ENCODE results near the gene RCBTB2.
A peak's percentile ranks its signal among the peaks of the same experiment; 100 is the strongest.

Gene RCBTB2

DNA sequence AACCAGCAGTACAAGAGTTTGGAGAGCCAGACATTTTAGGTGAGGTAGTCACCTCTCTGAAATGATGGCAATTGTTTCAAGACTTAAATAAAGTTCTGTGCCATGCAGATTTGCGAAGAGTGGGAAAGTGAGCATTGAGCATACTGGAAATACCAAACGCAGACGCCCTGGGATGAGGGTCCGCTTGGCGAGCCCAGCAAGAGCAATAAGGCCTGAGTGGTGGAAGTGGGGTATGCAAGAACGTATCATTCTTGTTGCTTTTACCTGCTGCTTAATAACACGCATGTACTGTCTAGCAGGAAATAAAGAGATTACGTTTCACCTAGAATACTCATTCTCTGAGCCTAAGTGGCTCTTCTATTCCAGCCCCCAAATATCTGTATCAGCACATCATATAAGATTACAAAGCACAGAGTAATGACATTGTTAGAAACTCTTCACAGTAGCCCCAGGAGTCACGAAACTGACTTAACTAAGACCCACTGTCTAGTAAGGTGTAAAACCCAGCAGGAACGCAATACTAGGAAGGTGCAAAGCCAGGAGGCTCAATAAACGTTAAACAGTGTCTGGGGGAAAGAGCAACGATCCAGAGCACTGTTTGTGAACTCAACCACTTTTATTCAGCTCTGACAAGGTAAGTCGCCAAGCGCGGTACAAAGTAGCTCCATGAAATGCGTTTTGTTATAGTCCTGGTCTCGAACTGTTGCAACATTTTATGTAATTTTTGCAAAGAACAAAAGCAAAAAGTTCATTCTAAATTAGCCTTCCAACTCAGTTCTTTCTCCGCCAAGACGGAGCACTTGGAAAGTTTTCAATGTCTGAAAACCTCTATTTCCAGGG, 1.2 kb downstream of the RCBTB2 start:
- DNase-seq (ENCODE audit: low read depth in 2 of 2): no peak

- no peak for DNase-seq (ENCODE audit: low read depth in 2 of 2)
Observed at GRCh38 chr13:48530833-48531232, 2.0 kb downstream of the RCBTB2 start.

DNA sequence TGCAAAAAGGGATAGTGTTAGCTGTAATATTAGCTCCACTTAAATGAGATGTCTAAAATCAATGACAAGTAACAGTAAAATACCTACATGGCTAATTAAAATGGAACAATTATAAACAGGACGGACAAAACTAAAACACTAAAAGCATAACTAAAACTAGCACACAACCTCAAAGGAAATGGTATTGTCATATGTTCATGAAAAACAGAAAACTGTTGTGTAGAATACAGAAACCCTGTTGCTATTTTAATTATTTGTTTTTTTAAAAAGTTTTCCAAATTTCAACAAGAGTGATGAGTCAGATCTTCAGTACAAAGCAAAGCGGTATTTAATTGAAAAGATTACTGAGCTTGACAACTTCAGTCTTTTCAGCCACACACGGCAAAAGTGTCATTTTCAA, 4.2 kb downstream of the RCBTB2 start:
- DNase-seq (ENCODE audit: low read depth in 2 of 2): no peak

DNA sequence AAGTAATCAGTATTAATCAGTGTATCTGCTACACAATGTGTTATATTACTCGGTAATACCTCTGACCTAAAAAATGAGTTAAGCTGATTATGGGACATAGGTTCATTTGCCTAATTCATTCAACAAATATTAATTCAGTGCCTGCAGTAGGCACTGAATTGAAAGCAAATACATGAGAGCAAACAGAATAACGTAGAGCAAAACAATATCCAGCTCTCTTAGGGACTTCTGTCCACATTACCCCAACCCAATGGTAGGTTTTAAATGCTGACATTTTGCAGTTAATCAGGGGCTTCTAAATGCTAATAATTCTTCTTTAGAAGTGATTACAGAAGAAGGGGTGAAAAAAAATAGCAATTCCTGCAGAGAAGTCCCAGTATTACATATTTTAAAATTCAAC, 4.9 kb downstream of the RCBTB2 start:
- DNase-seq (ENCODE audit: low read depth in 2 of 2): no peak

GRCh38 chr13:48526286-48526685, 6.6 kb downstream of the RCBTB2 start:
- DNase-seq (ENCODE audit: low read depth in 2 of 2): no peak

DNA sequence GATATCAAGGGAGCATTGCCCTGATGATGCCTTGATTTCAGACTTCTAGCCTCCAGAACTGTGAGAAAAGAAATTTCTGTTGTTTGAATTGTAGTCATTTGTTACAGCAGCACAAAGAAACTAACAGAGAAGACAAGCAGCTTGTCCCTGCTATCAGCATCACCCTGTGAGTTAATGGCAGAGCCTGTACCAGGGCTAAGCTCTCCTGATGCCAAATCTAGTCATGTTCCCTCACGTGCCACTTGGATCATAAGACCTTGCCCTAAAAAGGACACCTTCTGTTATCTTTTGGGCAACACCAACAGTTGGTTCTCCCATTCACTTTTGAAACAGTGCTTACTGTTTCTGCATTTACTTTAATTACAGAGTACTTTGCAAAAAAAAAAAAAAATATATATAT, 14.8 kb downstream of the RCBTB2 start:
- DNase-seq (ENCODE audit: low read depth in 2 of 2): no peak

GRCh38 chr13:48515732-48516131, 17.1 kb downstream of the RCBTB2 start:
- no peak for DNase-seq (ENCODE audit: low read depth in 2 of 2)

DNA sequence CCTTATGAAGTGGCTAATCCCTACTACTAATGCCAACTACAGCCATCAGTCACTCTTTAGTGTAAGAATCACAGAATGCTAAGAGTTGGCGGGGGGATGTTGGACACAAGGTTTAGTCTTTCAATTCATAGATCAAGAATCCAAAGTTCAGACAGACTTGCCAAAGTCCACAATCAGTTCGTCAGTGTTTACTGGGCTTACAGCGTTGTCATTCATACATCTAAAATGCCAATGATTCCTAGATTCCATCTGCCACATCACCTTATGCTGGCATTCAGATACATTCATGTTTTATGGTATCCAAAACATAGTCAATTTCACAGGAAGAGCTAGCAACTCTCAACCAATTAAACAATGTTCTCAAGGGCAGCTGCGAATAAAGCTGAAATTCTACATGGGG, 18.1 kb downstream of the RCBTB2 start:
- no peak for DNase-seq (ENCODE audit: low read depth in 2 of 2)

GRCh38 chr13:48511621-48512230, 21.2 kb downstream of the RCBTB2 start:
- DNase-seq (ENCODE audit: low read depth in 2 of 2): no peak

DNA sequence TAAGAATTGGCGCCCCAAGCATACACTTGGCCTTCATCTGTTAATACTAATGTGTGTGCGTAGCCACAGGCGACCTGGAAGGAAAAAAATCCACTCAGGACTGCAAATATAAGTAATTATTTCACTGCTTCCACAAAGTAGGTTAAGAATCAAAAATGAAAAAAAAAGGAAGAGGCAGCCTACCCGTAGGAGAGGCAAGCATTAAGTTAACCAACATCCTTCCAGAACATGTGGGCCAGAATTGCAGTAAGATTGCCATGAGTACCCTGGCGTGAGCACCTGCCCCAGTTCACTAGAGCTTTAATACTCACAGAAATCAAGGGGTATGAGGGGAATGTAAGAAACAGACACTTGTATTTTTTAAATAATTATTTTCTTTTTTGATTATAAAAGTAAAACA, 22.2 kb downstream of the RCBTB2 start:
- DNase-seq (ENCODE audit: low read depth in 2 of 2): no peak

- no peak for DNase-seq (ENCODE audit: low read depth in 2 of 2)
Observed at GRCh38 chr13:48508011-48508410, 24.9 kb downstream of the RCBTB2 start.

GRCh38 chr13:48507021-48507420, 25.9 kb downstream of the RCBTB2 start:
- no peak for DNase-seq (ENCODE audit: low read depth in 2 of 2)

- no peak for DNase-seq (ENCODE audit: low read depth in 2 of 2)
Observed at GRCh38 chr13:48506092-48506701, 26.7 kb downstream of the RCBTB2 start.

GRCh38 chr13:48505597-48506091, 27.2 kb downstream of the RCBTB2 start:
- DNase-seq (ENCODE audit: low read depth in 2 of 2): peak in 1 of 2 donors; percentile 21

GRCh38 chr13:48505012-48505411, 27.9 kb downstream of the RCBTB2 start:
- no peak for DNase-seq (ENCODE audit: low read depth in 2 of 2)

DNA sequence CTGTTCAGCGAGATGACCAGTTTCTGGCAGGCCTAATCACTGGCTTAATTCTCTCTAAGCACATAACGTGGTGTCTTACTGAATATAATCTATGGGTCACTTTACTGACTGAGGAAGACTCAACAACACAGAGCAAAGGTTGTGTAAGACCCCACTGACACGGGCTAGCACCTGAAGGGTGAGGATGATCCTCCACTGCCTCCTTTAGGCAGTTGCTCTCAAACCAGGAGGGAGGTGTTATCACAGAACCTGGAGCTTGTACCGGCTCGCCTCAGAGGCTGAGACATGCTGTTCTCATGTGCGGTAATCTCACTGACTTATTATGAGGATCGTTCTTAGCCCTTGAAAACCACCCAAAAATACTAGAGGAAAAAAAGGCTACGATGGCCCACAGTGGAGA, 28.3 kb downstream of the RCBTB2 start:
- DNase-seq (ENCODE audit: low read depth in 2 of 2): no peak

DNA sequence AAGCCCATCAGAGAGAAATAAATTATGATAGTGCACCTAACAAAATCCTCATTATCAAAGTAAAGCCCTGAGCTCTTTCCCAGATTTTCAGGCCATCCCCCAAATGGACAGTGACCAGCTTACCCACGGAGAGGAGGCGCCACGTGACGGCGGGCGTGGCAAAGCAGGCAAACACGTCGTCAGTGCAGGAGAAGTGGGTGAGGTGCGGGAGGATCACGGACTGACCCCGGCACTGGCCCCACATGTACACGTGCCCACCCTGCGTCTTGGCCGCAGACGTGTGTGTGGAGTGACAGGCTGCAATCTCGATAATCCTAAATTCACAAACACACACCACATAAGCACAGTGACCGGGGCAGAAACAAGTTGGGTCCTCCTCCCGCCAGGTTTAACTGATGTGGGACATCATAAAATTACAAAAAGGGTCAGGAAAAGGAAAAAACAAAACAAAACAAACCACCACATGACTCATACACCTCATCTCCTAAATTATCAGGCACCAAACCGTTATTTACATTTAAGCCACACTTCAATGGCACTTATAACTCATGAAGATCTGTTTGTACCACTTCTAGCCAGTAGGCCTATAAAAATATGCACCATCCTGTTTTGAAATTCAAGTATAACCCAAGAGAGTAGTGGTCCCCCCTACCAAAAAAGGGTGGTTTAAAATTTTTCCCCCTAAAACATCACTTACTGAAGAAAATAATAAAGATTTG, 30.1 kb downstream of the RCBTB2 start:
- no peak for DNase-seq (ENCODE audit: low read depth in 2 of 2)

GRCh38 chr13:48501705-48502104, 31.2 kb downstream of the RCBTB2 start:
- DNase-seq (ENCODE audit: low read depth in 2 of 2): no peak

GRCh38 chr13:48500652-48501197, 32.2 kb downstream of the RCBTB2 start:
- no peak for DNase-seq (ENCODE audit: low read depth in 2 of 2)

DNA sequence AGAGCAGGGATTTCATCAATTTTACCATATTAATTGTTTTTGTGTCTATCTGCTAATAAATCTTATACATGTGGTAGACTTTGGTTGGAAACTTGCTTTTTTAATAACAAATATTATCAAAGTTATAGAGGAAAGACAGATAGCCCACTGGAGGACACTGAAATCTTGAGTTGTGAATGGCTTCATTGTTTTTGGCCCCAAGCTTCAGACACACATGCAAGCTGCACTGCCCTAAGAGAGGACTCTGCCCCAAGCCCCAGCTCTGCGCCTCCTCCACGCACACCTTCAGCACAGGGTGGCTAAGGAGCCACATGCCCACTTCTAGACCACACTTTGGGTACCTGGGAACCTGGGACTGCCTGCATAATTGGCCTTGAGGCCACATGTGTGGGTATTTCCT, 35.2 kb downstream of the RCBTB2 start:
- no peak for DNase-seq (ENCODE audit: low read depth in 2 of 2)

DNA sequence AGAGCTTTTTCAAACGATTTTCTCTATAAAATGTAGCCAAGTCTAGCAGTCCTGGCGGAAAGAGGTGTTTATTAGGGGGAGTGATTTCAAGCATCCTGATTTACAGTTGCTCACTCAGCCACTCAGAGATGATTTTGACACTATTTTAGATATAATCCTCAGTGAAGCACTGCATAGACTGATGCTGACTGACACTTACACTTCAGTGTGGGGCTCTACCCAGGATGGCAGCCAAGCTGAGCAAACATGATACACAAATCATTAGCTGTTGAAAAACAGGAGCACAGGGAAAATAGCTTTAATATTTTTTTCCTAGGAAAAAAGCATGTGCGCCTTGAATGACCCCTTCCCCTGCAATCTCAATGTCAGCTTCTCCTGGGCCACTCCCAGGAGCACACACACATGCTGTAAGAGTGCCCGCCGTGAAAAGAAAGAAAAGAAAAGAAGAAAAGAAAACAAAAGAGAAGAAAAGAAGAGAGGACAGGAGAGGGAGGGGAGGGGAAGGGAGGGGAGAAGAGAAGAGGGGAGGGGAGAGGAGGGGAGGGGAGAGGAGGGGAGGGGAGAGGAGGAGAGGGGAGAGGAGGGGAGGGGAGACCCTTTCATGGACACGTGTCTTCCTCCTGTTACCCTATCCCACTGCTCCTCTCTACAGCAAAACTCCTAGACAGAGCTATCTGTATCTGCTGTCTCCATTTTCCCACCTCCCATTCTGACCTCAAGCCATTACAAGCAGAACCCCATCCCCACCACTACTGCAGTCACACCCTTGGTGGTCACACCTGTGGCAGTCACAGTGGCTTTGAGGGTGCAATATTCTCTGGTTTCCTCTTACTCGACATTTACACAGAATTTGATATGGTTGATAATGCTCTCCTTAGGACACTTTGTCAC, 36.4 kb downstream of the RCBTB2 start:
- DNase-seq (ENCODE audit: low read depth in 2 of 2): no peak
